Measurements from ENCODE around the gene INKA2.

The INKA2 gene

DNA sequence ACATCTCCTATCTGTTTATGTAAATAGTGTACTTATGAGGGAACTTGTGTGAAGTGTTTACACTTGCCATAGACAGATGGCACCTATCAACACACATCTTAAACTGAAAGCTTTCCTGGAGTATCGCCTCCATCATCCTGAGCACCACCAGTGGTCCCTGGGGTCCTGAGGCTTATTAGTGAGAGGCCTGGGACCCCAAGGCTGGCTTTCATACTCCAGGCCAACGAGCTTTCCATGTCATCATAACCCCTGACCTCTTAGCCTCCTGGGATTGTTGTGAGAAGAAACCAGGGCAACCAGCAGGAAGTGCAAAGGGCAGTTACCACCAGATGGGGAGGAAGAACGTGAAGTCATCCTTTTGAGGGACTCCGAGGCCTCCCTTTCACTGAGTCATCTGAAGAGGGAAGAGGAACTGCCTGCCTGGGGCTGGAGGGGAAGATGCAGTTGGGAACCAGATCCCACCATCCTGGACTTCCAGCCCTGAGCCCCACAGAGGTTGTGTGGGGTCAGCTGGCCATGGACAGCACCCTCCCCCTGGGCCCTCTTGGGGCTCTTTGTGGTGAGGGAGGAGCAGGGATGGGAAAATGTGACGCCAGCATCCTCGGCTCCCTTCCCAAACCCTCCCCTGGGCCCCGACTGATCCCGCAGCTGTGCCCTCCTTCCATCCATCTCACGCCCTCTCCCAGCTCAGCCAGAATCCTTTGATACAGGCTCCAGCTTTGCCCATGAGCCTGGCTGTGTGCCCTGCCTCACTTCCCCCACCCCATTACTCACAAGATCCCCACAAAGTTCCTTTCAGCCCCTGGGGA, 5.8 kb downstream of the INKA2 start:
- FAIRE-seq: no peak

DNA sequence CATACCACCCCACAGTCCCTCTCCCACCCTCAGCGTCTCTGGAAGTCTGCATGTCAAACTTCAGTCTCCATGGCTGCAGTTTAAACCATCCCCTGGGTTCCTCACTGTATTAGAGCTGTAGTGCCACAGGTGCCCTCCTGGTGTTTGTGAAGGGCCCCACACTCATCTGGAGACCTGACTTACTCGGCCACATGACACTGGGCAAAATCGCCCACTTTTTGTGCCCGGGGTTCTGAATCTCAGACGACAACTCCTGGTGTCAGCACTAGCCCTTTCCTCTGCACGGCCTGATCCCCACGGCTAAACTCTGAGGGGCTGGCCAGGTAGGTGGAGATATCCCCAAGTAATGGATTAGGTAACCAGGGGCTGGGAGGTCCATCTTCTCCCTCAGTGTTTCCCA, 6.5 kb downstream of the INKA2 start:
- no peak for DNase-seq (ENCODE audit: low spot score)
- FAIRE-seq: no peak

More for the DNA sequence above, 5.8 kb downstream of the INKA2 start:
- peak; percentile 66 for DNase-seq (ENCODE audit: low spot score)

DNA sequence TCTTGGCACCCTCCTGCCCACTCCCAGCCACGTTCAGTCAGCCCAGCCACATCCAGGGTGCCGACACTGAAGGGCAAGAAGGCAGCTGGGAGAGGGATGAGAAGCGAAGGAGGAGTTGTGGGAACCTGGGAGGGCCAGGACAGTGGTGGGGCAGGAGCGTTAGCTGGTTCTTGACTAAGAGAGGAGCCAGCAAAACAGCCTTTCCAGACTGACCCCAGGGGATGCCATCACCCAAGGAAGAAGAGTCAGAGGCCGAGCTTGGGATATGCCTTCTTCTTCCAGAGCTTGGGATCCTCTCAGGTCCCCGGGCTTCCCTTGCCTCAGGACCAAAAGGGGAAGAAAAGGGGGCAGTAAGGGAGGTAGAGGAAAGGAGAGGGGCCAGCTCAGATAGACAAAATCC, 7.2 kb downstream of the INKA2 start:
- DNase-seq (ENCODE audit: low spot score) (no peak), FAIRE-seq (no peak)

DNA sequence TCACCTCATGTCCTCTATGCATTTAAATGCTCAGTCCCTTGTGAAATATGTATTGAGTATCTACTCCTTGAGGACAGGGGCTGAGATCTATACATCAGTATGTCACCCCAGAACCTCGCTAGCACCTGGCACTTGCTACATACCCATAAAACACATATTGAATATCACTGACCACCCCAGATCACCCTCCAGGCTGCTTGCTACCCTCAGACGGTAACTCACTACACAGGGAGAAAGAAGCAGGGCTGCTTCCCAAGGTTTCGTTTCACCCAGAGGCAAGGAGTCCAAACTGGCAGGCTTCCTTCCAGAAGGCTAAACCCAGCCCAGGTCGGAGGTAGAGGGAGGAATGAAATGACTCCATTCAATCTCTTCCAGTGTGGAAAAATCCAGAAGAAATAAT, 8.5 kb downstream of the INKA2 start:
- FAIRE-seq: no peak
- DNase-seq (ENCODE audit: low spot score): no peak

DNA sequence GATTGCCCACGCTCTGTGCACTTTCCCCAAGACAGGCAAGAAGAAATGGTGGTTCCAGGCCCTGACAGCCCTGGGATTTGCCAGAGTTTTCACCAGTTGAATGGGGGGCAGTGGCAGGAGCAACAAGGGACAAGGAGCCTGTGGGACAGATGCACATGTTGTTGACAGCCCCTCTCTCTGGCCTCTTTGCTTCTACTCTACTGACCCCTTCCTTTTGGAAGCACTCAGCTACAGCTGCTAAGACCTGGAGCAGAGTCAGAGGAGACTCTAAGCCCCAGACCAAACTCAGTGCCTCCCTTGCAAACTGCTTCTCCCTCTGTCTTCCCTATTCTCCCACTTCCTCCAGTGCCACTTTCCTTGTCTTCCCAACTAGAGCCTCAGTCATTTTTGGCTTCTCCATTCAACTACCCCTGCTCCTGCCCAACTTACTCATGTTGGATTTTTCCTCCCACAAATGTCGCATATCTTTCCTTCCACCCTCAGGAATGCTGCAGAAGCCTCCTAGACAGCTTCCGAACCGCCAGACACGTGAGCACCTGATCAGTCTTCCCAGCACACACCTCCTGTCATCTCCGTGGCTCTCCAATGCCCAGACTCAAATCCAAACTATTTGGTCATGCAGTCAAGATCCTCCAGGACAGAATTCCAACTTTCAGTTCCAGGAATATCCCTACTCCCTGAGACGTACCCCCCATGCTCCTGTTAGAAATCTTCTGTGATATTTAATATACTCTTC, 9.1 kb downstream of the INKA2 start:
- DNase-seq (ENCODE audit: low spot score) (no peak), FAIRE-seq (no peak)

DNA sequence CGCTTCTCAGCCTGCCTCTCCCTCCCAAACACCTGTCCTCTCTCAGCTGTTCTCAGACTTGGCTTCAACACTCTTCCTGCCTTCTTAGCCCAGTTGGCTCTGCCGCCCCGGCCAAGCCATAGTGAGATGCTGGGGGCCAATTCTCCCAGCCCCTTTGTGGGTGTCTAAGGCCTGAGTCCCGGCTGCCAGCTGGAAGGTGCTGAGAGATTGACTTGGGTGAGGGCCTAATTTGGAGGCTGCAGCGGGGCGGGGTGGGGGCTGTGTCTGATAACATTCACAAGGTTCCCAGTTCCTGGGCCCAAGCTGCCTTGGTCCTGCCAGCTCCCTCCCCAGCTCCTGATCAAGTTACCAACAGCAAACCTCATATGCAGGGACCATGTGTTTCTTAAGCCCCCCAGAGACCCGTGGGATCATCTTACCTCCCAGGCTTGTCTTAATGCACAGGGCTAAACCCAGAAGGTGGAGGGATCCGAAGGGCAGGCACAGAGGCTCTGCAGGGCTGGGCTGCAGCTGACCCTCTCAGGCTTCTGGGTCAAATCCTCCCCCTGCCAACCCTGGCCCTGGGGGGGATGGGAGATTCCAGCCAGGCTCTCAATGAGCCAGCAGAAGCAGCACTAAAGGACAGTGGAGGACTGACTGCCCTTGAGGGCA, 9.8 kb downstream of the INKA2 start:
- no peak for DNase-seq (ENCODE audit: low spot score)
- FAIRE-seq: no peak

DNA sequence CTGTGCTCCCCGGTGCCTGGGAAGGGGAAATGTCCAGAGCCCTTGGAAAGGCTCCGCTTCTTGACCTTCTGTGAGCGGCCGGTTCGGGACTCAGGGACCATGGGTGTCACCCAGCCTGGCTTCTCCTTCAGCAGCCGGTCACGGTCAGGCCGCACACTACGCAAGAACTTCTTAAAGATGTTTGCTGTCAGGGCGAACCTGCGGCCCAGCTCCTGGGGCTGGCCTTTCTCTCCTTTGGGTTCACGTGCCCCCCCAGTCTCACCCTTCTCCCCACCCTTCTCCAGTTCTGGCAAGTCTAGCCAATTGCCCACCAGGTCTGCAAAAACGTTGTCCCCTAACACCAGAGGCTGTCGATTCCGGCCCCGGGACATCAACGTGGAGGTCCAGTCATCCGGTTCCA, 12.1 kb downstream of the INKA2 start:
- DNase-seq (ENCODE audit: low spot score) (no peak), FAIRE-seq (no peak)

DNA sequence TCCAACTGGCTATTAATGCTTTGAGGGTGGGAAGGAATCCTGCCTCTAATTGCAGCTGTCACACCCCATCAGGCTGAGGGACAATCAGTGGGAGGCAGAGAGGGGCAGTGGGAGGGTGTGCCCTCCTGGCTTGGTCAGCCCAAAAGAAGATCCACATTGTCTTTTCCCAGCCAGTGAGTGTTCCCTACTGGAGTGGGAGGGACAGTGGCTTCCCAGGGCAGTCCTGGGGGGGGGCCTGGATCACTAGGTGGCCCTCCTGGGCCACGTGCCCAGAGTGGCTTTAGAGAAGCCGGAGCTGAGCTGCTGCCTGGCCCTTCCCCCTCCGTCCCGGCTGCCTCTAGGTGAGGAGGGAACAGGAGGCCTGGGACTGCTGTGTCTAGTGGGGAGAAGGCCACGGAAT, 14.0 kb downstream of the INKA2 start:
- DNase-seq (ENCODE audit: low spot score) (no peak), FAIRE-seq (no peak)

DNA sequence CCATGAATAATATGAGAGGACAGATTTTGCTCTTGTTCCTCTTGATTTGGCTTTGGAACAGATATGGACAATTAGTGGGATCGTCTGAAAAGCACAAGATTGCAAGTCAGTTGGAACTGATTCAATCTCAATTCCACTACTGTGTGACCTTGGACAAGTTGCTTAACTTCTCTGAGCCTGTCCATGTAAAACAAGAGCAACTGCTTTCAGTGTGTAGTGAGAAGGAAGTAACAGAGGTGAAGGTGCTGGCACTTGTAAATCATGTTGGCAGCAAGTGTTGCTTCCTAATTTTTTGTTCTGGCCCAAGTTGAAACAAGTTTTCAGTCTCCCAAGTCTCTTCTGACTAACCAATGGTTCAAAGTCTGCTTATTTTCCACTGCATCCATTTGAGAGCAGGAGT, 15.3 kb downstream of the INKA2 start:
- no peak for FAIRE-seq
- no peak for DNase-seq (ENCODE audit: low spot score)

DNA sequence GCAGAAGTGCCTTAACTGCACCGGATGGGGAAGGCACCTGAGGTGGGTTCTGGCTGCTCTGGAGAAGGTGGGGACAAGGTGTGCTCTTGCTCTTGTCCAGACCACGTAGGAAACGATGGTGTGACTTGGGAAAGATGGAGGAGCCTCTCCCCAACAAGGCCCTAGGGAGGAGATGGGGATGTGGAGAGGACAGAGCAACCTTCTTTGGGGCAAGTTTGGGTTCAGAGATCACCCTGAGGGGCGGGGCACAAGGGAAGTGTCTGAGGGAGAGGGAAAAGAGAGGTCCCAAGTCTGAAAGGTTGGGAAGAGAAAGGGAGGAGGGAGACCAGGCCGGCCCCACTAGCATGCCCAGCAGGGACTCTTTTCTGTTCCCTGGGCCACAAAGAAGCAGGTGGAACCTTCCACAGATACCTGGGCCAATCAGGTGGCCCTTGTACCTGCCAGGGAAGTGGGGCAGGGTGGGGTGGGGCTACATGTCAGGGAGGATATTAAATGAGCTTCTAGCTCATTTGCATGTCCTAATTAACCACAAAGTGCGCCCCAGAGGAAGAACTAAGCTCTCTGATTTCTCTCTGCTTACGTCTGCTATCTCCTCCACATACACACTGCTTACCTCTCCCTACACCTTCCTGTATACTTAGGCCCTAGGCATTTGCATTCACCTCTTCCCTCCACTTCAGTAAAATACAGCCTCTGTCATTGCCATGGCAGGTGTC, 15.9 kb downstream of the INKA2 start:
- DNase-seq (ENCODE audit: low spot score): no peak
- FAIRE-seq: no peak

DNA sequence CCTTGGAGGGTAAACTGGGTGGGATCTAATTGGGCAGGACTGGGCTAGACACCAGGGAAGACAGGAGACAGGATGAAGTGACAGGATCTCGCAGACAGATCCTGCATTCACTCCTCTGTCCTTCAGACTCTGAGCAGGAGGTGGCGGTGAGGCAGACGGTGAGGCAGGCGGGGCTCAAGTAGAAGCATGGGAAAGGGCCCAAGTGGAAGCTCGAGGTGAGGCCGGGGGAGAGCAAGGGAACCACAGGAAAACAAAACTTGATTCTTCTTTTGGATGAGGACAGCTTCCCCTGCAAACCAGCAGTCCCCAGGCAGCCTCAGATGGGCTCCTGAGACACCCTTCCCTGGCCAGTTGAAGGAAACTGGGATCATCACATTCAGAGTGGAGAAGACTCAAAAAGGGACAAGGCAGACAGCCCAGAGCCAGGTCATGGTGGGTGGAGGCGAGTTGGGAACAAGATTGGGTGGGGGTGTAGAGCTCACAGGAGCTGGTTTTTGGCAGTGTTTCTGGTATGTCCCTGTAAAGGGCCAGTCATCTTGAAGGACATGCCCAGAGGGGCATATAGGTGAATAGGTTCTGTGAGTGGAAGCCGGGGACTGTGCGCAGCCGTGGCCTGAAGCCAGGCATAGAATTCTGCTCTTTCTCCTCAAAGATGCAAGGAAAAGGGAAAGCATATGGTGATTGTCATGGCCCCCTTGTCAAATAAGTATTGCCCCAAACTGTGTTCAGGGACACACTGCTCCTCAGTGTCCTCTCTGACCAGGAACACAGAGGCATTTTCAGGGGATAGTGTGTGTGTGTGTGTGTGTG, 18.0 kb downstream of the INKA2 start:
- FAIRE-seq: no peak
- DNase-seq (ENCODE audit: low spot score): no peak

DNA sequence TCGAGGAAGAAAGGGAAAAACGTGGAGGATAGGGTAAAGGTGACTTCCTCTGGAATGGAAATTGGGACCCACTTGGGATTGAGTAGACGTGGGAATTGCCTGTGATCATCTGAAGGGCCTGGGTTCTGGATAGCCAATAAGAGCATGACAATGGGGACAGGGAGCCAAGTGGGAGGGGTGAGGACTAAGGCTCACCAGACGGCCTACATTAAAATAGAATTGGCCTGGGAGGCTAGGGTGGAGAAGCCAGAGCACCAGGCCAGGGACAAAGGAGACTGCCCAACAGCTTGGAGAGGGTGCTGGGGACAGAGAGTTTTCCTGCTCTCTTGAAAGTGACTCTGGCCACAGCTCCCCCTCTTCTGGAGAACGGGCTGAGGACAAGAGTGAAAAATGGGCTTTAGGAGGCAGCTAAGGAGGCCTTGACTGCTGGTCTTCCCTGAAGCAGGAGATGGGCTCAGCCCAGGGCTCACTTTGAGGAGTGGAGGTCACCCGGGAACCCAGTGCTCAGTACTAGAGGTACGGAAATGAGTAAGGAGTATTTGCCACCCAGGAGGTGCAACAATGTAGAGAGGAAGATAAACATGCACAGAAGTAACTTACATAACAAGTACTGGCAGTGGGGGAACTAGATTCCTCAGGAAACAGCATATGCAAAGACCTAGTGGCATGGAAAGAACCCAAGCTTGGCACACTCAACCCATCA, 18.8 kb downstream of the INKA2 start:
- no peak for DNase-seq (ENCODE audit: low spot score)
- FAIRE-seq: no peak

DNA sequence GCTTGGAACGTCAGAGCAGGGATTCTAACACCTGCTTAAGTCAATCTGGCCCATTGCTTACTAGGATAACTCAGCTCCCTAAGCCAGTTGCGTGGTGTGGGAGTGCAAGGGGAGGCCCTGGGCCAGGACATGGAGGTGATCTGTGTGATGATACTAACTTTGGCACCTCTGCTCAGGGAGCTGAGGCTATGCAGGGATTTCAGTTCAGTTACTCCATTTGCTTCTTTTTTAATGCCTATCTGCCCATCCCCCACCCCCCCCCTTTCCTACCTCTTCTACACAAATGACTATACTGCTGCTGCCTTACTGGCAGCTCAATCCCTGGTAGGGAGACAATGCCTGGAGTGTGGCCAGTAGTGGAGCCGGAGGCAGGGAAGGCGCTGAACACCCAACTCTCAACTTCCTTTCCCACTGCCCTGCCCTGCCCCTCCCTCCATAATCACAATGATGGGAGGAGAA, 19.5 kb downstream of the INKA2 start:
- no peak for FAIRE-seq
- DNase-seq (ENCODE audit: low spot score): no peak

DNA sequence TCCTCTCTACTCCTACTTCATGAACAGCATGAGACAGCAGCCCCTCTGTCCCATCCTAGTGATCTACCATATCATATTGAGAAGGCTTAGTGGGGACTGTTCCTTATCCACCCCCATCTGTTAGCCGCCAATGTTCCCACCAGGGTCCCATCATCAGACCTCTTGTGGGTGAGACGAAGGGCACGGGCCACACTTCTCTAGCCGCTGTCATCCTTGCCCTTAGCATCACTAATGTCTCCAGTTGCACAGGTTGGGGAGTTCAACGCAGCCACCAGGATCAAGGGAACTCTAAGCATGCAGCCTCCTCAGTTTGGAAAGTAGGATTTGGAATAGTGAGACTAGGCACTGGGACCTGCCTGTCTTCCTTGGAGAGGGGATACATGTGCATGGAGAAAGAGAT, 20.1 kb downstream of the INKA2 start:
- FAIRE-seq (no peak), DNase-seq (ENCODE audit: low spot score) (no peak)

DNA sequence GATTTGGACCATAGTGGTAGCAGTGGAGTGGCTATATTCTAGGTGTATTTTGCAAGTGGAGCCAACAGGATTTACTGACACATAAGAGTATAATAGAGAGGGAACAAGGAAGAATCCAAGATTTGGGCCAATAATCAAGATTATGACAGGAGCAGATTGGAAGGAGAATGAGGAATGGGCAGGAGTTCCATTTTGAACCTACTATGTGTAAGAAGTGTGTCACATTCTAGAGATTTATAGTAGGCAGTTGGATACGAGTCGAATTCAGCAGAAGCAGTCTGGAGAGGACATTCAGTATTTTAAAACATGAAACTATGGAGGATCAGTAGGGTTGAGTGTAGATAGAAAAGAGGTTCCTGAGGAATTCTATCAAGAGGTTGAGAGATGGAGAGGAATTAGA, 21.7 kb downstream of the INKA2 start:
- FAIRE-seq: no peak
- DNase-seq (ENCODE audit: low spot score): no peak

DNA sequence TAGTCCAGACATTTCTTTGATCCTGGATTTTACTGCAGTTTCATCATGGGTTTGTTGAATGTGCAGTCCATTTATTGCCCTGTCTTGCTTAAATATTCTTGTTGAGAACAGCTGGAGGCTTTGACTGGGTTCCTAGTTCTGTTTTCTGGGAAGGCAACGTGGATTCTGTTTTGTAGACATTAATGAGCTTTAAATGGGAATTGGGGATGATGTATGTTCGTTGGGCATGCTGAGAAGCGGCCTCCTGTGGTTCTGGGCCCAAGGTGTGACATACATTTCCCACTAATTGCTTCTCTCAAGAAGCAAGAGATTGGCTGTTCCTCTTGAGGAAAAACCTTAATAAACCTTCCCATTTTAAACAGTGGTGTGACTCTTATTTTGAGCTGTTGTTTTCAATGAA, 22.9 kb downstream of the INKA2 start:
- FAIRE-seq (no peak), DNase-seq (ENCODE audit: low spot score) (no peak)

DNA sequence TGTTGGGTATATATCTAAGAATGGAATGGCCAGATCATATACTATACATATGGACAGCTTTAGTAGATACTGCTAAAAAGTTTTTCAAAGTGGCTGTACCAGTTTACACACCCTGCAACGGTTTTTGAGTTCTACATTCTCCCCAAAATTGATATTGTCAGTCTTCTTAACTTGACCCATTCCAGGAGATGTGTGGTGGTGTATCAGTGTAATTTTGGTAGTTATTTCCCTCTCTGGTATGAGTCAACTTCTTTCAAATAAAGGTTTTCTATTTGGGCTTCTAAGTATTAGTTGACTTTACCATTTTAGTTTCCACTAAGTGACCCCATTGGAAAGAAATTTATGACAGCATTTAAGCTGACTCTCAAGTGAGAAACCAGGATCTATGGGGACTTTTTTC, 29.2 kb downstream of the INKA2 start:
- DNase-seq (ENCODE audit: low spot score) (no peak), FAIRE-seq (no peak)

DNA sequence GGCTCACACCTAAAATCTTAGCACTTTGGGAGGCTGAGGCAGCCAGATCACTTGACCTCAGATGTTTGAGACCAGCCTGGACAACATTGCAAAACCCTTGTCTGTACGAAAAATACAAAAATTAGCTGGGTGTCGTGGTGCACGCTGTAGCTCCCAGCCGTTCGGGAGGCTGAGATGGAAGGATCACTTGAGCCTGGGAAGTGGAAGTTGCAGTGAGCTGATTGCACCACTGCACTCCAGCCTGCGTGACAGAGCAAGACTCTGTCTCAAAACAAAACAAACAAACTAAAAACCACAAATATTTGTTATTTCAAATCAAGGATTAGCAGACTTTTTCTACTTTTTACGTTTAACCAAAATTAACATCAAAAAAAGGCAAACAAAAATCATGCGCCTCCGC, 31.3 kb downstream of the INKA2 start:
- DNase-seq (ENCODE audit: low spot score): no peak
- no peak for FAIRE-seq

DNA sequence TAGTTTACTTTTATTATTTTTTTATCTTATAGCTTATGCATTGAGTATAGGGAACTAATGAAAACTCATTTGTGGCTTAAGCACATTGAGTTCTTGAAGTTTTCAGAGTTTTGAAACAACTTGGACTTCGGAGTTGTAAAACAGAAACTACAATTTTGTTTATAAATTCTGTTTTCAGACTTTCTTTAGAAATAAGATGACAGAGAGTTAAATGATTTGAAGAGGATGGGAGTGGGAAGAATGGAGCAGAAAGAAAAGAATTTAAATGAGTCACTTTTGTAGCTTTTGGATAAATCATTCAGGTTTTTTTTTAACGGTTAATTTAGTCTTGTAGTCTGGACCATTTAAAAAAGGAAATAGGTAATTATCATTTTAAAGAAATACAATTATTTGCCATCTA, 32.3 kb downstream of the INKA2 start:
- DNase-seq (ENCODE audit: low spot score) (no peak), FAIRE-seq (no peak)

DNA sequence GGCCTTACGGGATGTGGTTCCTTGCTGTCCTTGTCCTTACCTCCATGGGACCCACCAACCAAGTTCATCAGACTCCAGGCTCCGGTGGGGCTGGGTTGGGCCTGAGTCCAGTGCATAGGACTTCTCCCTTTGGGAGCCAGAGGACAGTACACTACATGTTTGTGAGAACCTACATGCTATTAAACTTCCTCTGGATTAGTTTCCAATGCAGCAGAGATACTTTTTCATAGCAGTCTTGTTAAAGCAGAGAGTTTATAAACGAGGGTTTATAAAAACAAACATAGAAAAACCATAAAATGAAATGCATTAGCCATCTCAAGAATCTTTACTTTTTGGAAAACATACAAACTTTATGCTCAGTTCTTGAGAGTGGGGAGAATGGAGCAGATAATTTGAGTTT, 33.4 kb downstream of the INKA2 start:
- FAIRE-seq: no peak
- no peak for DNase-seq (ENCODE audit: low spot score)

Data from RCC 7860 (cell line).